Fibroblast of skin of left quadriceps (primary cell): Measurements from ENCODE around the gene TANC1.

Experiments used
- DNase-seq, 2 experiments: peaks; one replicate each; pipeline ENCODE4 v3.0.0-alpha.2; 2013; ENCODE audit warnings: low read depth in 2 of 2

Gene TANC1

GRCh38 chr2:159225025-159226016 lies 256.9 kb downstream of the TANC1 start:
- no peak for DNase-seq

- DNase-seq = no peak
Observed at GRCh38 chr2:159226059-159226461, 257.6 kb downstream of the TANC1 start.

- no peak for DNase-seq
Observed at GRCh38 chr2:159226608-159227385, 258.4 kb downstream of the TANC1 start.

- DNase-seq = no peak
Observed at GRCh38 chr2:159227467-159227866, 259.0 kb downstream of the TANC1 start.

- peak; percentile 57 to 62 for DNase-seq
Observed at GRCh38 chr2:159228081-159228581, 259.7 kb downstream of the TANC1 start.

- no peak for DNase-seq
Observed at GRCh38 chr2:159229476-159230144, 261.2 kb downstream of the TANC1 start.

GRCh38 chr2:159230145-159230877 lies 261.9 kb downstream of the TANC1 start:
- no peak for DNase-seq

- DNase-seq = peak in 1 of 2 experiments; percentile 7
Observed at GRCh38 chr2:159232456-159233170, 264.2 kb downstream of the TANC1 start.

- no peak for DNase-seq
Observed at GRCh38 chr2:159234868-159235267, 266.4 kb downstream of the TANC1 start.

- peak; percentile 49 for DNase-seq
Observed at GRCh38 chr2:159243529-159243928, 275.1 kb downstream of the TANC1 start.

- no peak for DNase-seq
Observed at GRCh38 chr2:159246325-159246988, 278.0 kb downstream of the TANC1 start.

GRCh38 chr2:159249990-159250715 lies 281.7 kb downstream of the TANC1 start:
- no peak for DNase-seq

- no peak for DNase-seq
Observed at GRCh38 chr2:159251296-159252173, 283.1 kb downstream of the TANC1 start.

GRCh38 chr2:159252905-159253304 lies 284.5 kb downstream of the TANC1 start:
- no peak for DNase-seq

GRCh38 chr2:159256159-159256558 lies 287.7 kb downstream of the TANC1 start:
- DNase-seq = no peak

- no peak for DNase-seq
Observed at GRCh38 chr2:159262226-159262625, 293.8 kb downstream of the TANC1 start.

GRCh38 chr2:159262904-159263303 lies 294.5 kb downstream of the TANC1 start:
- no peak for DNase-seq

GRCh38 chr2:159265171-159265576 lies 296.7 kb downstream of the TANC1 start:
- no peak for DNase-seq
